ENCODE measurements around the gene TMPRSS3. TPM values are rescaled to one million over a fixed set of nuclear protein-coding genes. Genes with fewer than 3 reads are reported as not detected.

TMPRSS3 gene
- total and polyA plus RNA-seq, 8 donors: 0.43 to 4.8 (median 0.81) TPM

DNA sequence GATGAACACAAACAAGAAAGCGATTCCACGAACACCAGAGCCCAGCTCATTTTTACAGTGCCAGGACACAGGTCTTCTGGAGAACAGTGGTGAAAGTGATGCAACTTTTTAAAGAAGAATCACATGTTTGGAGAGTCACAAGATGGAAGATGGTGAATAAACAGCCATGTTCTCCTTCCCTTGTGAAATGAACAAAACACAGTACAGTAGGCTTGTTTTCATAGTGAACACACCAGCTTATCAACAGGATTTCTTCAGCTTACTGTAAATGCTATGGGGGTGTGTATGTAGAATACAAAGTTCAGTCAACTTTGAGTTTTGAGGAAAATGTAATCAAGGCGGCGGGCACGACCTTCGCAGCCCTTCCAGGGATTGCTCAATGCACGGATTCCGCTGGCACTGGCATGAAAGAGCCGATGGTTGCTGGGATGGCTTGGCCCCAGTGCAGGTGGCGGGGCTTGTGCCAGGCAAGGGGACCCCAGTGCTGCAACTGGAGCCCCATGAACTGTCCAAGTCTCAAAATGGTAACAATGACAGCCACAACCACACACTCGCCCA, 9.7 kb downstream of the TMPRSS3 start:
- ATAC-seq: no peak
- TF ChIP-seq, protein P1, sequence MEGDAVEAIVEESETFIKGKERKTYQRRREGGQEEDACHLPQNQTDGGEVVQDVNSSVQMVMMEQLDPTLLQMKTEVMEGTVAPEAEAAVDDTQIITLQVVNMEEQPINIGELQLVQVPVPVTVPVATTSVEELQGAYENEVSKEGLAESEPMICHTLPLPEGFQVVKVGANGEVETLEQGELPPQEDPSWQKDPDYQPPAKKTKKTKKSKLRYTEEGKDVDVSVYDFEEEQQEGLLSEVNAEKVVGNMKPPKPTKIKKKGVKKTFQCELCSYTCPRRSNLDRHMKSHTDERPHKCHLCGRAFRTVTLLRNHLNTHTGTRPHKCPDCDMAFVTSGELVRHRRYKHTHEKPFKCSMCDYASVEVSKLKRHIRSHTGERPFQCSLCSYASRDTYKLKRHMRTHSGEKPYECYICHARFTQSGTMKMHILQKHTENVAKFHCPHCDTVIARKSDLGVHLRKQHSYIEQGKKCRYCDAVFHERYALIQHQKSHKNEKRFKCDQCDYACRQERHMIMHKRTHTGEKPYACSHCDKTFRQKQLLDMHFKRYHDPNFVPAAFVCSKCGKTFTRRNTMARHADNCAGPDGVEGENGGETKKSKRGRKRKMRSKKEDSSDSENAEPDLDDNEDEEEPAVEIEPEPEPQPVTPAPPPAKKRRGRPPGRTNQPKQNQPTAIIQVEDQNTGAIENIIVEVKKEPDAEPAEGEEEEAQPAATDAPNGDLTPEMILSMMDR (IDR thresholded peaks at IDR 0.05): no peak
- no peaks in the 10 kb centered on the region for H3K36me3 ChIP-seq
- H3K4me1 ChIP-seq: peaks cover 0 to 21% of the 10 kb centered on the region in 2 donors
- peak in 1 of 4 donors; percentile 23 for DNase-seq
- H3K9me3 ChIP-seq: peaks cover 0 to 9% of the 10 kb centered on the region in 2 donors
- H3K27me3 ChIP-seq: no peaks in the 10 kb centered on the region
- H3K4me3 ChIP-seq: no peak overlapping the region
- intact Hi-C loops (cut with DNase I): no loop called here
- H3K27ac ChIP-seq: peak overlapping the region in 1 of 2 donors; percentile 68

DNA sequence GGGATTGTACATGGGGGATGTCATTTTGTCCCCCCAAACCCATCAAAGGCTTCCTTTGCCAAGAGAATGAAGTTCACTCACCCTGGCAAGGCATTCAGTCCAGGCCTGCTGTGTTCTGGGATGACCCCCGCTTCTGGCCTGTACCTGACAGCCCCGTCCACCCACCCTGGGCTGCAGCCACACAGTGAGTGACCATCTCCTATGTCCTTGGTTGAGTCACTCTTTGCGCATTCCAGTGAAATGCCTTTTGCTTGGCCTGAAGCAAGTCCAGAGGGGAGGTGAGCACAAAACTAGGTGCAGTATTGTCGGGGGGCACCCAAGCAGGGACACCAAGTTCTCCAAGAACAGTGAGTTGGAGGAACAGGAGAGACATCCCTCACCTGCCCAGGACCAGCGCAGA, 10.2 kb downstream of the TMPRSS3 start:
- Histone ChIP-seq H3K27ac (peak overlapping the region in 1 of 2 donors; percentile 68), H3K4me3 (no peak overlapping the region), H3K9me3 (peaks cover 0 to 9% of the 10 kb centered on the region in 2 donors), H3K4me1 (peaks cover 0 to 21% of the 10 kb centered on the region in 2 donors), H3K36me3 (no peaks in the 10 kb centered on the region), H3K27me3 (no peaks in the 10 kb centered on the region)
- TF ChIP-seq, protein P1 (IDR thresholded peaks at IDR 0.05): no peak
- intact Hi-C loops (cut with DNase I): no loop called here
- ATAC-seq (no peak), DNase-seq (peak in 1 of 4 donors; percentile 22)

DNA sequence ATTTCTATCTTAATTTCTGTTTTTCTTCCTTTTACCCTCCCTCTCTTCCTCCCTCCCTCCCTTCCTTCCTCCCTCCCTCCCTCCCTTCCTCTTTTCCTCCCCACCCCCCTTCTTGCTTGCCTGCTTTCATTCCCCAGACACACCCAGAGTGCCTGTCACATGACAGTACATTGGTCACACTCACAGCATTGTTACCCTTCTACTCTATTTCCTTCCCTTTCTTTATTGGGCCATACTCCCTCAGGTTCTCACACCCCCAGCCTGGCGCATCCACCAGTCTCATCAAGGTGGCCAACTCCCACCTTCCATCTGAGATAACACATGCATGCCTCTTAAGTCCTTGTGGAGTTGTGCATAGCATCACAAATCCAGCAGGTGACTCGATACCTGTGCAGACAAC, 10.9 kb downstream of the TMPRSS3 start:
- TF ChIP-seq, protein P1 (IDR thresholded peaks at IDR 0.05): no peak
- Histone ChIP-seq H3K27me3 (no peaks in the 10 kb centered on the region), H3K4me1 (peaks cover 0 to 21% of the 10 kb centered on the region in 2 donors), H3K9me3 (peaks cover 0 to 9% of the 10 kb centered on the region in 2 donors), H3K36me3 (no peaks in the 10 kb centered on the region), H3K27ac (peak overlapping the region in 1 of 2 donors; percentile 68), H3K4me3 (no peak overlapping the region)
- ATAC-seq: peak; percentile 10
- intact Hi-C loops (cut with DNase I): no loop called here
- DNase-seq: peak in 1 of 4 donors; percentile 33

DNA sequence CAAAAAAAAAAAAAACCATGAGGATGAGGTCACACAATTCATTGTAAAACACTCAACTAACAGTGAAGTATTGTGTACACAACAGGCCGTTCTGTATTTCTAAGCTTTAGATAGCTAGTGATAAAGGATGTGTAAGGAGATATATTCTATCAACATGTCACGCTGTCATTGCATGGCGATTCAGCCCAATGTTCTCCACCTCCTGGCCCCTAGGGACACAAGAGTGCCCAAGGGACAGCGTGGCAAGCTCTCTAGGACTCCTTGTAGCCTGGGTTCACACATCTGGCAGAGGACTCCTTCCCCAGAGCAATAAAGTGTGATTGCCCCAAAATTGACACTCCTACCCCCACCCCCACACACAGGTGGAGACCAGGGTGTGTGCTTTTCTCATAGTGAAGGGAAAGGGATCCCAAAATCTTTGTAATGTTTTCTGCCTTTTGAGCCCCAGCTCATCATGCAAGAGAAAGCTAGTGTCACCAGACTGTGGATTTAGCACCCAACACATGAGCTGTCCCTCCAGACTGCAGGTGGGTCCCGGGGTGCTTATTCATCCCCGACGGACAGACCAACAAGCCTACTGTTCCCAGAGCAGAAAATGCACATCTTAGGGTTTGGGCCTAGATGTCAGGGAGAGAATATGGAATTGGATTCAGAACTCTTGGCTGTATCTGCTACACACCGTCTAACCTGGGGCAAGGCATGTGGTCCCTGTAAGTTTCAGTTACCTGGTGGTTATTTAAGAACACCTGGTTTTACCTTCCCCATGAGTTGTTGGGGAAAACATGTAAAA, 11.5 kb downstream of the TMPRSS3 start:
- TF ChIP-seq, protein P1 (IDR thresholded peaks at IDR 0.05): no peak
- H3K36me3 ChIP-seq: no peaks in the 10 kb centered on the region
- H3K9me3 ChIP-seq: peaks cover 0 to 9% of the 10 kb centered on the region in 2 donors
- DNase-seq: no peak
- H3K27ac ChIP-seq: peak overlapping the region in 1 of 2 donors; percentile 68
- no peak overlapping the region for H3K4me3 ChIP-seq
- H3K27me3 ChIP-seq: no peaks in the 10 kb centered on the region
- intact Hi-C loops (cut with DNase I): no loop called here
- H3K4me1 ChIP-seq: peaks cover 0 to 17% of the 10 kb centered on the region in 2 donors
- ATAC-seq: no peak

DNA sequence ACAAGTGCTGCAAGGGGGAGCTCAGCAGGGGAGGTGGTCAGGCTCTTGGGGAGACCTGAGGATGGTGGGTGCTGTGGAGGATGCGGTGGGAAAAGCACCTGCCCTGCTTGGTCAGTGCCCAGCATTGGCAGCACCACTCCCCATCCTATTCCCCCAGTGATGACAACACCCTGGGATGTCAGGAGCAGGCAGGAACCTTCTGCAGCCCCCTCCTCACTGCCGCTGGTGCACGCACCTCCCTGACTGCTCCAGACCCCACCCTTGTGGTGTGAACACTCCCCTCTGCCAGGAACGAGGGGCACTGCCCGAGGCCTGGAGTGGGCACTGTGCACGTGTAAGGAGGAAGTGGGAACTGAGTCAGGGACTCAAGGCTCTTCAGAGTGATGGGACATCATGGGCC, 12.5 kb downstream of the TMPRSS3 start:
- Histone ChIP-seq H3K4me3 (no peak overlapping the region), H3K4me1 (peaks cover 0 to 10% of the 10 kb centered on the region in 2 donors)
- intact Hi-C loops (cut with DNase I): no loop called here

More for the DNA sequence above, 12.5 kb downstream of the TMPRSS3 start:
- Histone ChIP-seq H3K36me3 (no peaks in the 10 kb centered on the region), H3K27me3 (no peaks in the 10 kb centered on the region), H3K27ac (no peak overlapping the region), H3K9me3 (peaks cover 0 to 9% of the 10 kb centered on the region in 2 donors)
- no peak for ATAC-seq
- peak in 1 of 4 donors; percentile 41 for DNase-seq
- TF ChIP-seq, protein P1 (IDR thresholded peaks at IDR 0.05): no peak

Data from left lung (tissue), 10 donors.